Activated CD4-positive, alpha-beta memory T cell treated with anti-CD3 and anti-CD28 coated beads for 36 hours (primary cell): ENCODE measurements around the gene GPC3. TPM values are rescaled to one million over a fixed set of nuclear protein-coding genes. Genes with fewer than 3 reads are reported as not detected.

Experiments
- CTCF ChIA-PET: fragments of 350-600 bp; sonication (Branson Sonifier 250); formaldehyde crosslinking; loops from one replicate; lab custom pipeline; 2021; ENCODE audit warnings: antibody characterized with exemption, inconsistent platforms; lab: Charles Lee
- POLR2A ChIA-PET: fragments of 350-600 bp; sonication (Branson Sonifier 250); formaldehyde crosslinking; loops from one replicate; lab custom pipeline; 2021; ENCODE audit warnings: antibody characterized with exemption; lab: Charles Lee
- DNase-seq: peaks from one replicate; pipeline ENCODE4 v3.0.0-alpha.2; 2020
- H3K27ac Mint-ChIP-seq: one replicate; pipeline ENCODE4 v1.8.0; 2021; ENCODE audit warnings: mixed read lengths
- H3K27me3 Mint-ChIP-seq: one replicate; pipeline ENCODE4 v1.8.0; 2021; ENCODE audit warnings: mixed read lengths
- H3K36me3 Mint-ChIP-seq: one replicate; pipeline ENCODE4 v1.8.0; 2021; ENCODE audit warnings: mixed read lengths
- H3K4me1 Mint-ChIP-seq: one replicate; pipeline ENCODE4 v1.8.0; 2021; ENCODE audit warnings: low read depth, mixed read lengths
- H3K4me3 Mint-ChIP-seq: one replicate; pipeline ENCODE4 v1.8.0; 2021; ENCODE audit warnings: mild to moderate bottlenecking, mixed read lengths
- H3K9me3 Mint-ChIP-seq: one replicate; pipeline ENCODE4 v1.8.0; 2021; ENCODE audit warnings: mixed read lengths
- intact Hi-C: fragments of 100-400 bp; cut with micrococcal nuclease; formaldehyde crosslinking; loops from one replicate; pipeline ENCODE4 v1.15.1; 2023
- total RNA-seq, 2 experiments: library from RNA; stranded (reverse); gene quantifications; one replicate each; pipeline ENCODE4 v1.2.3, GENCODE V29; 2021

Gene GPC3
- total RNA-seq, 2 experiments from 2014 or later: 0.14 to 0.39 TPM

GRCh38 chrX:133804072-133804471 is 181.3 kb downstream of the GPC3 start:
- ChIA-PET POLR2A (no interaction called here), CTCF (no interaction called here)
- no peak overlapping the region for H3K4me3 Mint-ChIP-seq
- DNase-seq: no peak
- no peaks in the 10 kb centered on the region for H3K9me3 Mint-ChIP-seq
- no peaks in the 10 kb centered on the region for H3K4me1 Mint-ChIP-seq
- no peaks in the 10 kb centered on the region for H3K36me3 Mint-ChIP-seq
- no peaks in the 10 kb centered on the region for H3K27me3 Mint-ChIP-seq
- no peak overlapping the region for H3K27ac Mint-ChIP-seq
- intact Hi-C loops: no loop called here

- no peak overlapping the region for H3K27ac Mint-ChIP-seq
- CTCF ChIA-PET: no interaction called here
- no peaks in the 10 kb centered on the region for H3K36me3 Mint-ChIP-seq
- H3K9me3 Mint-ChIP-seq: no peaks in the 10 kb centered on the region
- no peak for DNase-seq
- no peak overlapping the region for H3K4me3 Mint-ChIP-seq
- POLR2A ChIA-PET: no interaction called here
- intact Hi-C loops: loop anchor here (10.0 kb wide), 2 partner anchors 459 to 599 kb away; no protein-coding TSS in a partner anchor
- H3K27me3 Mint-ChIP-seq: no peaks in the 10 kb centered on the region
- H3K4me1 Mint-ChIP-seq: no peaks in the 10 kb centered on the region
Observed at GRCh38 chrX:133796282-133796681, 189.1 kb downstream of the GPC3 start.

DNA sequence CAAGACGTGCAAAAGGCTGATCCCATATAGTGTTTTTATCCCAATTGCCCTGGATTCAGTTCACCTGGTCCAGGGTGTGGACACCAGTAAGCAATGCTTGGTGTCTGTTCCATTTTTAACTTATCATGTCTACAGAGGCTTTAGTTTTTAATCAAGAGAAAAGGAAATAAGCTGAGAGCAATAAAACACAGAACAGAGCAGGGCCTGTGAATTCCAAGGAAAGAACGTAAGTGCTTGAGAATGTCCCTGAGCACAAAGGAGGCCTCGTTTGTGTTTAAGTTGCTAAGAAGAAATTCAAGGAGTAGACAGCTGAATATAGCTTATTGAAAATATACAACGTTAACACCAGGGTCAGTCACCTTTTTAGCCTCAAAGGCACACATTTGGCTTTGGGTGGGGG is 191.3 kb downstream of the GPC3 start:
- H3K4me3 Mint-ChIP-seq: no peak overlapping the region
- H3K27me3 Mint-ChIP-seq: no peaks in the 10 kb centered on the region
- POLR2A ChIA-PET: no interaction called here
- no peaks in the 10 kb centered on the region for H3K36me3 Mint-ChIP-seq
- no peak for DNase-seq
- H3K9me3 Mint-ChIP-seq: no peaks in the 10 kb centered on the region
- H3K4me1 Mint-ChIP-seq: no peaks in the 10 kb centered on the region
- intact Hi-C loops: loop anchor here (10.0 kb wide), 2 partner anchors 461 to 601 kb away; no protein-coding TSS in a partner anchor
- no peak overlapping the region for H3K27ac Mint-ChIP-seq
- CTCF ChIA-PET: interaction anchor here (0.6 to 4.3 kb wide), 4 partner anchors 34 to 235 kb away, joined by 3 to 48 read pairs (median 11); no protein-coding TSS in a partner anchor

- Mint-ChIP-seq H3K4me1 (no peaks in the 10 kb centered on the region), H3K36me3 (no peaks in the 10 kb centered on the region), H3K27me3 (no peaks in the 10 kb centered on the region), H3K9me3 (no peaks in the 10 kb centered on the region), H3K4me3 (no peak overlapping the region), H3K27ac (no peak overlapping the region)
- DNase-seq: no peak
- ChIA-PET CTCF (interaction anchor here (0.6 to 4.3 kb wide), 4 partner anchors 34 to 236 kb away, joined by 3 to 48 read pairs (median 11); no protein-coding TSS in a partner anchor), POLR2A (no interaction called here)
- intact Hi-C loops: loop anchor here (2.0 to 10.0 kb wide), 4 partner anchors 129 to 601 kb away; no protein-coding TSS in a partner anchor
Observed at GRCh38 chrX:133793626-133794025, 191.8 kb downstream of the GPC3 start.

- POLR2A ChIA-PET: no interaction called here
Observed at GRCh38 chrX:133792198-133792953, 193.0 kb downstream of the GPC3 start.

DNA sequence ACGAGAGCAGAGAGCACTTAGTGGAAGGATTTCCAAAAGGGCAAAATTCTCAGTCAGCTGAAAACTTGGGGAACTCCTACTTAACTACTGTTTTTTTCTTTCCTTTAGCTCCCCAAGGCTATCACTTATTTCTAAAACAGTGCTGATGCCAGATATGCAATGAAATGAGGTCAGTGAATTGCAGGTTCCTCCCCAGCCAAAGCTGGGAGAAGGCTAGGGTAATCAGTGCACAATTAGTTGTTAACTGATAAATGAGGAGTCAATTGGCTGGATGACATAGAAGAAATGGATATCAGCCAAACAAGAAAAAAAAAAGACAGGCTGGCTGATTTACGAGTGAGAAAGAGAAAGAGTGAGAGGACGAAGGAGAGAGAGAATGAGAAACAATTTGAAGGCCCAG is 195.6 kb downstream of the GPC3 start:
- ChIA-PET CTCF (no interaction called here), POLR2A (no interaction called here)
- H3K27ac Mint-ChIP-seq: no peak overlapping the region
- H3K4me1 Mint-ChIP-seq: no peaks in the 10 kb centered on the region
- no peak overlapping the region for H3K4me3 Mint-ChIP-seq
- H3K27me3 Mint-ChIP-seq: no peaks in the 10 kb centered on the region
- intact Hi-C loops: loop anchor here (10.0 kb wide), 2 partner anchors 465 to 605 kb away; no protein-coding TSS in a partner anchor
- H3K9me3 Mint-ChIP-seq: no peaks in the 10 kb centered on the region
- no peaks in the 10 kb centered on the region for H3K36me3 Mint-ChIP-seq
- no peak for DNase-seq

More at GRCh38 chrX:133792198-133792953, 193.0 kb downstream of the GPC3 start:
- Mint-ChIP-seq H3K4me1 (no peaks in the 10 kb centered on the region), H3K9me3 (no peaks in the 10 kb centered on the region), H3K36me3 (no peaks in the 10 kb centered on the region), H3K27ac (no peak overlapping the region), H3K27me3 (no peaks in the 10 kb centered on the region), H3K4me3 (no peak overlapping the region)
- intact Hi-C loops: loop anchor here (1.0 to 10.0 kb wide), 6 partner anchors 47 to 602 kb away; no protein-coding TSS in a partner anchor
- peak; percentile 60 for DNase-seq
- CTCF ChIA-PET: interaction anchor here (0.6 to 4.3 kb wide), 20 partner anchors 18 to 604 kb away, joined by 3 to 48 read pairs (median 4); no protein-coding TSS in a partner anchor

DNA sequence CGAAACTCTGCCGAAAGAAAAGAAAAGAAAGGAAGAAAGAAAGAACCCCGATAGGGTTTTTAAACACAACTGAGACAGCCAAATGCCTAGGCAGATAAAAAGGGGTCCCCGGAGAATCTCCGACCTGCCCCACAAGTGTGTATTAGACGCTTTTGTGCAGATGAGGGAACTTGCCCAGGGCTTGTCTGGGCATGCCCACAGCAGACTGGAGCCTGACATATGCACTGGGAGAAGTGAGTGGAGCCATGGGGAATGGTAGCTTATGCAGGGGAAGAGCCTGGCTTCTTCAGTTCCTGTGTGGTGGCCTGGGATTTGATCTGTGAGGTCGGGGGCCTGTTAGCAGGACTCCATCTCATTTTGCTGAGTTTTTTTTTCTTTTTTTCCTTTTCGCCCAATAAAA is 199.0 kb downstream of the GPC3 start:
- ChIA-PET POLR2A (no interaction called here), CTCF (no interaction called here)
- Mint-ChIP-seq H3K9me3 (no peaks in the 10 kb centered on the region), H3K27ac (no peak overlapping the region), H3K4me1 (no peaks in the 10 kb centered on the region), H3K27me3 (no peaks in the 10 kb centered on the region), H3K4me3 (no peak overlapping the region), H3K36me3 (no peaks in the 10 kb centered on the region)
- DNase-seq: no peak
- intact Hi-C loops: no loop called here

GRCh38 chrX:133783274-133783673 is 202.1 kb downstream of the GPC3 start:
- CTCF ChIA-PET: no interaction called here
- Mint-ChIP-seq H3K4me1 (no peaks in the 10 kb centered on the region), H3K36me3 (no peaks in the 10 kb centered on the region), H3K27ac (no peak overlapping the region), H3K27me3 (no peaks in the 10 kb centered on the region), H3K9me3 (no peaks in the 10 kb centered on the region), H3K4me3 (no peak overlapping the region)
- intact Hi-C loops: no loop called here
- no peak for DNase-seq
- POLR2A ChIA-PET: no interaction called here

DNA sequence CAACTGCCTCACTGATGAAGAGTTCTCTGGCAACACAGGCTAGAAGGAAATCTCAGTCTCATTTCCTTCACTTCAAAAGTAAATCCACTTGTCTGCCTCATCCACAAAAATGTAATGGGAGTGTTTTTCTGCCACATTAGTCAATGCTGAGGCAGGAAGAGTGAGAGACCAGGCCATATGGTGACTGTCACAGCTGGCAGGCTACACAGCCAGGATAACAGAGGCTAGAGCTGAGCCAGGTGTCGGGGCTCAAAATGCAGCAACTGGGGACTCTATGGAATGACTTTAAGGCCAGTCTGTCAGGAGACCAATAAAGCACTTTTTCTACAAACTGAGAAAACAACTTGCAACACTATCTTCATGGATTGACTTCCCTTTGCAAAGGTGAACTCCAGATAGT is 204.2 kb downstream of the GPC3 start:
- CTCF ChIA-PET: no interaction called here

DNA sequence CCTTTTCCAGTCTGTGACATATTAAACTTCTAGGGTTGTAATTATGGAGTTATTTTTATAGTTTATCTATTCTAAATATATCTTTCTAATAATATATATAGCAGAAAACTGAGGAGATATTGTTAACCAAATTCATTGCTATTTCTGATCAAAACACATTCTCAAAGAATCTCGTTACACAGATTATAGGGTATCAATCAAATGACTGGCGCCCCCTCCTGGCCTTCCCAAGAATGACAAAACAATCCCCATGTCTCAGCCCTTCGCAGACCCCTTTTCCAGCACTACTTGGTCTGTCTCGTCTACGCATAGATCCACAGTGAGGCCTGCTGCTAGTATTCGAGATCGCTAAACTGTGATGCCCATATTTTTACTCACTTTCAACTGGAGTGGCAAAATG is 209.3 kb downstream of the GPC3 start:
- DNase-seq: peak; percentile 42
- no peak overlapping the region for H3K4me3 Mint-ChIP-seq
- H3K27ac Mint-ChIP-seq: no peak overlapping the region
- intact Hi-C loops: loop anchor here (10.0 kb wide), 1 partner anchor 81 kb away; no protein-coding TSS in a partner anchor
- CTCF ChIA-PET: no interaction called here
- H3K9me3 Mint-ChIP-seq: no peaks in the 10 kb centered on the region
- H3K27me3 Mint-ChIP-seq: no peaks in the 10 kb centered on the region
- POLR2A ChIA-PET: no interaction called here
- no peaks in the 10 kb centered on the region for H3K36me3 Mint-ChIP-seq
- H3K4me1 Mint-ChIP-seq: no peaks in the 10 kb centered on the region

More for the DNA sequence above, 204.2 kb downstream of the GPC3 start:
- Mint-ChIP-seq H3K9me3 (no peaks in the 10 kb centered on the region), H3K27ac (no peak overlapping the region), H3K36me3 (no peaks in the 10 kb centered on the region), H3K4me3 (no peak overlapping the region), H3K4me1 (no peaks in the 10 kb centered on the region), H3K27me3 (no peaks in the 10 kb centered on the region)
- POLR2A ChIA-PET: no interaction called here
- intact Hi-C loops: no loop called here
- DNase-seq: no peak

- no peak for DNase-seq
- Mint-ChIP-seq H3K4me1 (no peaks in the 10 kb centered on the region), H3K36me3 (no peaks in the 10 kb centered on the region), H3K27me3 (no peaks in the 10 kb centered on the region), H3K27ac (no peak overlapping the region), H3K9me3 (no peaks in the 10 kb centered on the region), H3K4me3 (no peak overlapping the region)
- POLR2A ChIA-PET: no interaction called here
- intact Hi-C loops: loop anchor here (10.0 kb wide), 1 partner anchor 80 kb away; no protein-coding TSS in a partner anchor
- CTCF ChIA-PET: interaction anchor here (1.1 to 1.4 kb wide), 2 partner anchors 18 to 76 kb away, joined by 3 to 4 read pairs; no protein-coding TSS in a partner anchor
Observed at GRCh38 chrX:133774807-133775206, 210.6 kb downstream of the GPC3 start.

DNA sequence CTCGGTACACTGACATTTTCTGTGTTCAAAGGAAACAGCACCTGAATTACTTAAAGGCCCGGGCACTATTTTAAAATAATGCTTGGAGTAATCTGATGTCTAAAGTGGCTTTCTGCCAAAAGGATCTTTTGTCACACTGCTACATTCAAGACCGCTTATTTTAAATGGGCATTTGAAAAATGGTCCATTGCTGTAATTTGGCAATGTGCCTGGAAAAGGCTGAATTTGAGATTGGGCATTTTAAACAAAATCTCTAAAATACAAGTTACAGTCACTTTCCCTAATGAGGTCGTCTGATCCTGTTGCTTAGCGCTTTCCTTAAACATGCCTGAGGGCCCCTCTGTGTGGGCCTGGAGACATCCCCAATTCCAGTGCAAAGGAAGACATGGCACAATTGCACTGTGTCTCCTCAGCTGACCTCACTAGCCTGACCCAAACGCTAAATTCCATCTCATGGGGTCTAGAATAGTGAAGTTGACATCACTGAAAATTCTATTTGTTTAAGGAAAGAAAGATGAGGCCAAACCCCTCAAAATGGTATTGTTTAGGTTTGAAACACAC is 214.2 kb downstream of the GPC3 start:
- POLR2A ChIA-PET: no interaction called here
- Mint-ChIP-seq H3K4me3 (no peak overlapping the region), H3K27ac (no peak overlapping the region), H3K27me3 (no peaks in the 10 kb centered on the region), H3K36me3 (no peaks in the 10 kb centered on the region), H3K9me3 (no peaks in the 10 kb centered on the region), H3K4me1 (no peaks in the 10 kb centered on the region)
- intact Hi-C loops: loop anchor here (10.0 kb wide), 1 partner anchor 76 kb away; no protein-coding TSS in a partner anchor
- CTCF ChIA-PET: no interaction called here
- no peak for DNase-seq
